HK-2 (cell line): ENCODE data around the gene DENND4C.
"Not testable (repeated sequence)": the region's sequence is repeated elsewhere in the genome, so short reads cannot be mapped to it uniquely, and the experiment has no call there.

Experiments
- DNase-seq: peaks from one replicate; pipeline ENCODE4 v3.0.0-alpha.2; 2018; ENCODE audit not compliant: unreplicated experiment

DENND4C gene

DNA sequence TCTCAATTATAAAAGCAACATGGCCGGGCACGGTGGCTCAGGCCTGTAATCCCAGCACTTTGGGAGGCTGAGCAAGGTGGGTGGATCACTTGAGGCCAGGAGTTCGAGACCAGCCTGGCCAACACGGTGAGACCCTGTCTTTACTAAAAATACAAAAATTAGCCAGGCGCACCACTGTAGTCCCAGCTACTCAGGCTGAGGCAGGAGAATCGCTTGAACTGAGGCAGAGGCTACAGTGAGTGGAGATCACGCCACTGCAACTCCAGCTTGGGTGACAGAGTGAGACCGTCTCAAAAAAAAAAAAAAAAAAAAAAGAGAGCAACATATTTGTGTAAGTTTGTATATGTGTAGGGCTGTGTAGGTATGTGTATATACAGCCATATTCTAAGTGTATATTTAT is 142.1 kb downstream of the DENND4C start:
- DNase-seq, result no peak

DNA sequence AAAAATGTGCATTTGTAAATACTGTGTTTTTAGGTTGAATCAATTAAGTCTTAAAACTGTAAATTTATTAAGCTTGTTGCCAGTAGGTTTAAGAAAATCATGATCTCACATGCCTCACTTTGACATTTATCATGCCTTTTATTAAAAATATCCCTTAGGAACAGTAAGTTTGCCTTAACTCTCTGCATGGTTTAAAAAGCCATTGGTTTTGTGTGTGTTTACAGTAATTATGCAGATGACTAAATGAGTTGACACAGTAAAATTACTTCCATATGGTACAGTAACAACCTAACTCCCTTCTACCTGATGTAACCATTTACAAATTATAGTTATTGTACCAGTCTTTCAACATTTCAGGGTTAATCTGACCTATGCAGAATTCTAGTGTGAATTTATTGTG is 143.0 kb downstream of the DENND4C start:
- no peak for DNase-seq

DNA sequence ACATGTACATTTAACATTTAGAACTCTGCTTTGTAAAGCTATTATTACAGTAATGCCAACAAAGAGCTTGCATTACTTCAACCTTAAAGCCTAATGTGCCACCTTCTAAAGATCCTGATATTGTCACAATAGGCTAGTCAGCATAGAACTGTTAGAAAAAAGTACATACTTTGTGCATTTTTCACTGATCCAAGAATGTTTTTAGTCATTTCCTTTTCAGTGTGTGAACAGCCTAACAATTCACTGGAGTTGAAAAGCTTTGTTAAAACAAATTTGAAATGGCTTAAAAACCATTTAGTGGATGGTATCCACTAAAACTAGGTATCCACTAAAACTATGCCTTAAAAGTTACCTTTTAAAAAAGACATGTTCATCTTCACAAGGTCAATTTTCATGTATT is 145.0 kb downstream of the DENND4C start:
- DNase-seq, result no peak

DNA sequence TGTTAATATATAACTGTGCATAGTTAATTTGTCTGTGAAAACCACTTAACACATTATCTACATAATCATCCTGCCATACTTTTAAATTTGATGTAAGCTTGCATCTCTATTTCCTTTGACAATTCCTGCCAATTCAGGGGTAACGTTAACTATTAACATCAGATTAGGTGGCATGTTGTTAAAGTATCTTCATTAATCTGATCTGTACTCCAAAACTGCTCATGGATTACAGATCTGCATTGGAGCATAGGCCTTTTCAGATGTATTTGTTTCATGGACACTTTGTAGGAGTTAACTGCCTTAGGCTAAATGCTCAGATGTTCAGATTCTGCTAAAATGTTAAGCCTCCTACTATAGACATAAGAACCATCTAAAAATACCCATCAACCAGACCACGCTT is 146.4 kb downstream of the DENND4C start:
- DNase-seq, result no peak

DNA sequence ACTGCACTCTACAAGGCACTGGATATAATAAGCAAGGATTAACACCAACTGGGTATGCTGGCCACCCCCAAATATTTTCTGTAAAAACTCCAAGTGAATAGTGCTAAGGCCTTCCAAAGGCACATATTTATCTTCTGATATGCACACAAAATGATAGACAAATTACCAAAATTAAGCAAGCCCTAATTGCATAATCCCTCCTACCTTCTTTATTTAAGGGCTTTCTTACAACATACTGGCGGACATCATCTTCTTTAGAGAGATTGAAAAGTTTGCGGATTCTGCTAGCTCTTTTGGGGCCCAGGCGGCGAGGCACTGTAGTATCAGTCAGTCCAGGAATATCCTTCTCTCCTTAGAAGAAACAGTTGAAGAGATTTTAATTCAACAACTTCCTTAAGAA is 147.7 kb downstream of the DENND4C start:
- no peak for DNase-seq

DNA sequence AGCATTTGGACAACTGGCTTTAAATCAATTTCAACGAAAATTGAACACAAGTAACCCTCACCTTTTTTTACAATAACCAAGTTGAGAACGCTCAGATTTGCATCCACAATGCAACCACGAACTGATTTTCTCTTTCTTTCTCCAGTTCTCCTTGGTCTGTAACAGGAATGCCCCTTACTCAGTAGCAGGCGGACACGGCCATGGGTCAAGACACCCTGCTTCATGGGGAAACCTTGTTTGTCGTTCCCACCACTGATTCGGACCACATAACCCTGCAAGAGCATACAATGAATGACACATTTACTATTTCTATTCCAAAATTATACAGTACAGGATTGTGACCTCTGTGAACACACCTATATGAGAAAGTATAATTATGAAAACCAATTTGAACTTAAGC is 148.2 kb downstream of the DENND4C start:
- DNase-seq, result no peak

DNA sequence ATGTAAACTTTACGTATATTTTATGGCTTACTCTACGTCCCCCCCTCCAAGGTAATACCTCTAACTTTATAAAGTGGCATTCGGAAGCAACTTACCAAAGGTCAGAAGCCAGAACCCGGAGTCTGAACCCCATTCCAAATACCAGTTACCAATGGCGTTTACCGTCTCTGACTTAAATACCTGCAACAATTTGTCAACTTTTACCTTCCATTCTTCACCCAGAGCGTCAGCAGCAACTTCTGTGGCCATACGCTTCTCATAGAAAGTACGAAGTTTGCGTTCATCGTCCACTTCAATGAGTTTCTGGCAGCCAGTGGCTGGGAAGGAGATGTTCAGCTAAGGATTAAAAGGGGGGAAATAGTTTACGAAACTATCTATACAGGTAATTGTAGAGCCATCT is 148.8 kb downstream of the DENND4C start:
- DNase-seq, result no peak

DNA sequence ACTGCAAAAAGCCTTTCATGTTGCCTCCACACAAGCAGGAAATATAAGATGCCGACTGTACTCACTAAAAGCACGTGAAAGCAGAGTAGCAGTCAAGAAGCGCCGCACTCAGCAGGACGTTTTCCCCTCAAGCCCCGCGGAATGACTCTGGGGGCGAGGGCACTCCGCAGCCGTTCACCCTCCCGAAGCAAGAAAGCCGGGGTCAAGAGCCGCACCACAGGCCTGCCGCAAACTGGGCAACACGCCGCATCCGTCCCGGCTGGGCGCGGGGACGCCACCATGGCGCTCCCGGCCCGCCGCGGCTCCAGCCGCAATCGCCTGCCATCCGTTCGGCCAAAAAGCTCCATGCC is 149.2 kb downstream of the DENND4C start:
- no peak for DNase-seq

DNA sequence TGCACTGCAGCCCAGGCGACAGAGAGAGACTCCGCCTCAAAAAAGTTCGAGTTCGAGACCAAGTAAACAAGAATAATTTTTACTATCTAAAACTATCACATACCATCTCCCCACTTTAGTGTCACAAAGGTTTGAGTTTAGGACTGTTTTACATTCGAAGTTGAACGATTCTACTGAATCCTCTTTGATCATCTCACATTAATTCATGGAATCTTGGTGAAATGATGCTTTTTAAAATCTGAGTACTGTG is 150.3 kb downstream of the DENND4C start:
- no peak for DNase-seq

DNA sequence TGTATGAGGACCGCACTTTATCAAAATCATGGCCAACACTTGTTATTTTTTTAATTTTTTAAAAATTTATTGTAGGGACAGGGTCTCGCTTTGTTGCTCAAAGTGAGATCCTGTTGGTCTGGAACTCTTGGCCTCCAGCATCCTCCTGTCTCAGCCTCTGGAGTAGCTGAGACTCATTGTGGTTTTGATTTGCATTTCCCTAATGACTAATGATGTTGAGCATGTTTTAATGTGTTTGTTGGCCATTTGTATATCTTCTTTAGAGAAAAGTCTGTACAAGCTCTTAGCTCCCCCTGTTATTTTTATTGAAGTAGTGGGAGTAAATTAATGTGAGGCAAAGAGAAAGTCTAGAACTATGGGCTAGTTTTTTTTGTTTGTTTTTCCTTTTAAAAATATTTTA is 151.2 kb downstream of the DENND4C start:
- no peak for DNase-seq

DNA sequence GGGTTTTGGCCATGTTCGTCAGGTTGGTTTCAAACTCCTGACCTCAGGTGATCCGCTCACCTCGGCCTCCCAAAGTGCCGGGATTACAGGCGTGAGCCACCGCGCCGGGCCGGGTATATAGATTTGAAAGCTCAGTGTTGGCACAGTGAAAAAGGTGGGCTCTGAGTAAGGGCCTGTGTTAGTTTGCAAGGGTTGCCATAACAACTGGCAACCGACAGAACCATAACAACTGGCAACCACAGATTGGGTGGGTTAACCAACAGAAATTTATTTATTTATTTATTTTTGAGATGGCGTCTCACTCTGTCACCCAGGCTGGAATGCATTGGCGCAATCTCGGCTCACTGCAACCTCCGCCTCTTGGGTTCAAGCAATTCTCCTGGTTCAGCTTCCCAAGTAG is 154.7 kb downstream of the DENND4C start:
- DNase-seq, result not testable (repeated sequence)

DNA sequence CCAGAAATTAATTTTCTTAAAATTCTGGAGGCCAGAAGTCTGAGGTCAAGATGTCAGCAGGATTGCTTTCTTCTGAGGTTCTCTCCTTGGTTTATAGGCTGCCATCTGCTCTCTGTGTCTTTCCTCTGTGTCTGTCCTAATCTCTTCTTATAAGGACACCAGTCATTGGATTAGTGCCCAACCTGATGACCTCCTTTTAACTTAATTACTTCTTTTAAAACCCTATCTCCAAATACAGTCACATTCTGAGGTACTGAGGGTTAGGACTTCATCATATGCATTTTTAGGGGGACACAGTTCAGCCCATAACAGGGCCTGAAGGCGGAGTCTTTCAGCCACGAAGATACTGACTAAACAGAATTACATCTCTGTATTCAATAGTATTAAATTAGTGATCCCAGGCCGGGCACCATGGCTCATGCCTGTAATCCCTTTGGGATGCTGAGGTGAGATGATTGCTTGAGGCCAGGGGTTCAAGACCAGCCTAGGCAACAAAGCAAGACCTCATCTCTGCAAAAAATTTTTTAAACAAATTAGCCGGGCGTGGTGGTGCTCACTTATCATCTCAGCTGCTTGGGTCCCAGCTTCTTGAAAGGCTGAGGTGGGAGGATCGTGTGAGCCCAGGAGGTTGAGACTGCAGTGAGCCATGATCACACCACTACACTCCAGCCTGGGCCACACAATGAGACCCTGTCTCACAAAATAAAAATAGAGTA is 155.5 kb downstream of the DENND4C start:
- no peak for DNase-seq

DNA sequence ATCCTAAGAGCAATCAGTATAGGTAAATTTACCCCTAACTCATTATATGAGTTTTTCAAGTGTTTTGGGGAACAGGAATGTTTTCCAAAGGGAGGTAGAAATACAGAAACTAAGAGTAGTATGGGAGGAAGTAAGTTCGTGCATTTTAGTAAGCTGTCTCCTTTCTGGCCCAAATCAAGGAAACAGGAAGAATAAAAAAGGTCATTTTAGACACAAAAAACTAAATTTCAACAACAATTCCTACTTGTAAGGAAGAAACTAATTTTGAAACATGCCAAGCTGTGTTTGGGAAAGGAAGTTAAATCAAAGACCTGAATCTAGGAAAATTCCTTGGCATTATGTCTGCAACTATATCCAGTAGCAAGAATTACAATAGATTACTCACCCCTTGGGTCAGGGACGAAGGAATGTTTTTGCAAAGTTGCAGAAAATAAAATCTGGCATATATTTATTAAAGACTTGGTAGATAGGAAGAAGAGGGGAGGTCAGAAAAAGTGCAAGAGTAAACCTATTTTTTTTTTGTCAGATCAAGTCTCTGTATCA is 156.1 kb downstream of the DENND4C start:
- no peak for DNase-seq

DNA sequence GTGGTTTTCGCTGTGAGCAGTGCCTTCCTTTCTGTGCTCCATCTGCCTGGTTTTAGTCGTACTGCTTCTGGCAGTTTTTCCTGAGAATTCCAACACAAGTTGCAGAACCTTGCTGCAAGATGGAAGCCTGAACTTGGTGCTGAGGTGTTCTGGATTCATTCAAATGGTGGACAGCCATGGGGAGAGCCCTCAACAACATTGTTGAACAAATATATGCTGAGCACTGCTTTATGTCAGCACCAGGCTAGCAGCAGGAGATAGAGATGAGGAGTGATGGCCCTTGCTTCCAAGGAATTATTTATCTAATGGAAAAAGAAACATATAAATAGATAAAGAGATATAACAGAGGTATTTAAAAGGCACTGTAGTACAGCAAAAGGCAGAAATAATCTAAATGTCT is 156.8 kb downstream of the DENND4C start:
- DNase-seq, result no peak

DNA sequence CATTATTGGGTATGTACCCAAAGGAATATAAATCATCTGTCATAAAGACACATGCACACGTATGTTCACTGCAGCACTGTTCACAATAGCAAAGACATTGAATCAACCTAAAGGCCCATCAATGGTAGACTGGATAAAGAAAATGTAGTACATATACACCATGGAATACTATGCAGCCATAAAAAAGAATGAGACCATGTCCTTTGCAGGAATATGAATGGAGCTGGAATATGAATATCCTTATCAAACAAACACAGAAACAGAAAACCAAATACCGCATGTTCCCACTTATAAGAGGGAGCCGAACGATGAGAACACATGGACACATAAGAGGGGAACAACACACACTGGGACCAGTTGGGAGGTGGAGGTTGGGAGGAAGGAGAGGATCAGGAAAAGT is 159.0 kb downstream of the DENND4C start:
- not testable (repeated sequence) for DNase-seq

DNA sequence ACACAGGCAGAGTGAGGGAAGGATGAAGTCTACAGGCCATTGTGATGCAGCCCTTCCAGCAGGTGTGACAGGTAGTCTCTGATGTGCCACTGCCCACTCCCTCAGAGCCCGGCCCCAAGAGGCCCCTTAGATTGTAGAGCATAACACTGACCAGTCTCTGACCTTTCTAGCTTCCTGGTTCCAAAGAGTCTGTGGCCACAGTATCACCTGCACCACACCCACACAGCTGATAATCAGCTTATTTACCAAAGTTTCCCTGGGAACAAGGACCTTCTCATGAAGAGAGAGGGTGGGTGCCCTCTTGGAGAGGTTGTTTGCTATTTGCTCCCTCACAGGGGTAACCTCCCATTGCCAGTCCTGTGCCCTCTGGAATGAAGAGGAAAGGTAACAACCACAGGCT is 167.4 kb downstream of the DENND4C start:
- DNase-seq, result no peak

DNA sequence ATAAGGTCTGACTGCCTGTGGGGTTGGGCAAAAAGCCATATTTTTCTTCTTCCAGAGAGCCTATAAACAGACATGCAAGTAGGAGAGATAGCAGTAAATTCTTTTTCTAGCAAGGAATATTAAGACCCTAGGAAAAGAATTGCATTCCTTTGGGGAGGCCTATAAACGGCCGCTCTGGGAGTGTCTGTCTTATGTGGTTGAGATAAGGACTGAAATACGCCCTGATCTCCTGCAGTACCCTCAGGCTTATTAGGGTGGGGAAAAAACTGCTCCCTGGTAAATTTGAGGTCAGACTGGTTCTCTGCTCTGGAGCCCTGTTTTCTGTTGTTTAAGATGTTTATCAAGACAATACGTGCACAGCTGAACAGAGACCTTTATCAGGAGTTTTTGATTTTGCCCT is 172.7 kb downstream of the DENND4C start:
- DNase-seq, result not testable (repeated sequence)

DNA sequence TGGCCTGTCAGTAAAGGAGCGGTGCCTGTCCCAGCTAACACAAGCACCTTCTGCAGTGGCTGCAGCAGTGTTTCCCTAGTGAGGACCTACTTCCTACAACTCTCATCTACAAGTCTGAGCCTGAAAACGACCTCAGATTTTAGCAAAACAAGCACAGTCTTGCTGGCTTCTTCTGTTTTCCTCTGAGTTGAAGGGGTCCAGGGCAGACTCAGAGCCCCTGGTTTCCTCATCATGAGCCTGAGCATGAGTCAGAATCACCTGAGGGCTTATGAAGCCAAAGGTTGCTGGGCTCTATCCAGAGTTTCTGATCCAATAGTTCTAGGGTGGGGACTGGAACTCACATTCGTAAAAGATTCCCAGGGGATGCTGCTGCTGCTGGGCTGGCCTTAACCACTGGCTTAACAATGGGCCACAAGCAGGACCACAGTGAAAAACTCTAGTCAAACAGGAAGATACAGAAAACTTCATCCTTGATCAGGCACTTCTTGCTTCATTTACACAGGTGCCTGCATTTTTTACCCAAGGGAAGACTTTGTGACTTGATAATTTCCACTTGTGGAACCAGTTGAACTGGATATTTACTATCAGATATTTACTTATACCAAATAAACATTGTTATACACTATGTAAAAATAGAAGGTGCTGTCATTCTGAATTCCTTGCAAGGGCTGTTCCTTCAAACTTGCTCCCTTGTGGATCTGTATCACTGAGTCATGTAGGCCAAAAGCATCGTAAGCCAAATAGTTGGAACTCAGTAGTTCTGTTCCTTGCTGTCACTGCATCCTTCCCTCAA is 174.0 kb downstream of the DENND4C start:
- no peak for DNase-seq

DNA sequence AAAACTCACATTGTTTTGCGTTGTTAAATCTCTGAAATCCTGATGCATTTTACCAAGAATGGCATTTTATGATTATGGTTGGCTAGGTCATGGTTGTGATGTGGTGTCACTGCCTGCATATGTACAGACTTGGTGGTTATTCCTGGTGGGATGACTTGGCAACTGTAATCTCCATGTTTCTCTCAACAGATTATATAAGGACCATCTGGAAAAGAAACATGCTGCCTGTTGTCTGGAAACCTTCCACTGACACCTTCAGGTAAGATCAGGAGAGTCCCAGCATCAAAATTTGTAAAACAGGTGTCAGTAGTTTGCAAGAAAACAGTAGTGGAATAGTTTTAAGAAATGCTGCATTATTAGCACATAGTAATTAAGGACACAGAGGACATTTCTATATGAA is 175.3 kb downstream of the DENND4C start:
- DNase-seq, result no peak

DNA sequence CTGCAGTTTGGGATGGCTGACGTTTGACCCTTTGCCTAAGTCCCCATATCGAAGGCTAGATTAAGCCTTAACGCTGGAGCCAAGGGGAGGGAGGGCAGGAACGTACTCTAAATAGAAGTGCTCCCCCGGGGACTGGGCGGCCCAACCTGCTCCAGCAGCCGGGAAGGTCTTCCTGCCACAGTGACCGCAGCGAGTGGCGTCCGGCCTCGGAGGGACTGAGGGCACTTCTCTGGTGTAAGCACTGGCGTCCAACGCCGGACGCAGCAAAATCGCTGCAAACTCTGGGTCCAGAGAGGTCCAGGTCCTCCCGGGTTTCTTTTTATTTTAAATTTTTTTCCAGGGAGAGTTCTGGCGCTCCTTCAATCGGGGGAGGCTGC is 177.8 kb downstream of the DENND4C start:
- no peak for DNase-seq

DNA sequence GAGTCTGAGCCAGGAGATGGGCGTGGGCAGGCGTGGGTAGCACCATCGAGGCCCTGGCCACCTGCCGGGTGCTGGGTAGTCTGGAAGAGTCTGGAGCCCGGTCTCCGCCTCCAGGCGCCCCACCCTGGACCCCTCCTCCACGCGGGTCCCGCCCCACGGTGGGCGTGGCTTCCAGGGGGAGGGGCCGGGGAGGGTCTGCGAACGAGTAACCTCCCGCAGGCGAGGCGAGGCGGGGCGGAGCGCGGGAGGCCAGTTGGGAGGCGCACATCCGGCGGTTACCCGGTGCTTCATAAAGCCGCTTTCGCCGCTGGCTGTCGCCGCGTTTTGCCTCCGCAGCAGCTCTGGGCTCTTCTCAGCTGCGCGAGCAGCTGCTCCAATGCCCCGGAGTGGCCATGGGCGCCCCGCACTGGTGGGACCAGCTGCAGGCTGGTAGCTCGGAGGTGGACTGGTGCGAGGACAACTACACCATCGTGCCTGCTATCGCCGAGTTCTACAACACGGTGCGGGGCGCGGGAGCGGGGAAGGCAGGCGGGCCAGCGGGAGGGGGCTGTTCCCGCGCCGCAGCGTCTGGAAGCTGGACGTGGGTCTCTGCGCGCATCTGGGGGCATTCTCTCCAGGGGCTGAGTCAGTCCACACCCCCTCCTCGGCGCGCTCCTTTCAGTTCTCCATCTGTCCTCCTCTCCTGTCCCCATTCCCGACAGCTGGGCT is 178.4 kb downstream of the DENND4C start, which contains the start of gene ACER2:
Gene ACER2, plus strand, starts transcription at position 317 of the 708 bp plus-strand sequence. Its CDS starts 76 bp downstream, at position 393.
- peak; percentile 90 for DNase-seq

DNA sequence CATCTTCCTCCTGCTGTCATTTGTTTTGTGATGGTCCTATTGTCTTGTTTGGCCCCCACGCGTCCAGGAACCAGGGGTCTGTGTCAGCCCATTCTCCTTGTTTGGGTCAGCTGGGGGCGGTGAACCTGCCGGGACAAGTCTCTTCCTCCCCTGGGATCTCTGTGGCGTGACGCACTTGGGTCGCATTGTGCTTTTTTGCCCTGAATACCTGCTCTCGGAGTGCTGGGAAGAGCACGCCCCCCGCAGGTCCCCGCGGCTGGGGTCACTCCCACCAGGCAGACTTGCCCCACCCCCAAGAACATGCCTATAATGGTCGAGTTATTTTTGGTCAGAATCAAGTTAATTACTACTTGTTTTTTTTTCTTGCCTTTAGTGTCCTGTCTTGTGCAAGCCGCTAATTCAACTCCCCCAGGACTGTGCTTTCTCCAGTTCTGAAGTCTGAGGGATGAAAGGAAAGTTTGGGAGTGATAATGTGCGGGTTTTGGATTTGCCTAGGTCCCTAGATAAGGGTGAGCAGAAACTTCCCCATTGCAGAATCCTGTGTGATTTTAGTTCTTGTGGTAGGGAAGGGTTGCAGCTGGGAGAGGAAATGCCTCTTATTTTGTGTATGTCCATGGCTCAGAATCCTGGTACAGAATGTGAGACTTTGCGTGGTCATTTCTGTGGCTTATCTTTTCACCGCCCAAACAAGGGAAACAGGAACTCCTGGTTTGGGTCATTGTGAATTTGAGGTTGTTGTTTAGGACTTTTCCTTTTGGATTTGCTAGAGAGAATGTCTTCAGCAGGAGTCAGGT is 179.1 kb downstream of the DENND4C start:
- DNase-seq, result no peak
